ENCODE measurements around the gene KIRREL3.
"Not testable (repeated sequence)": the region's sequence is repeated elsewhere in the genome, so short reads cannot be mapped to it uniquely, and the experiment has no call there.

The KIRREL3 gene

DNA sequence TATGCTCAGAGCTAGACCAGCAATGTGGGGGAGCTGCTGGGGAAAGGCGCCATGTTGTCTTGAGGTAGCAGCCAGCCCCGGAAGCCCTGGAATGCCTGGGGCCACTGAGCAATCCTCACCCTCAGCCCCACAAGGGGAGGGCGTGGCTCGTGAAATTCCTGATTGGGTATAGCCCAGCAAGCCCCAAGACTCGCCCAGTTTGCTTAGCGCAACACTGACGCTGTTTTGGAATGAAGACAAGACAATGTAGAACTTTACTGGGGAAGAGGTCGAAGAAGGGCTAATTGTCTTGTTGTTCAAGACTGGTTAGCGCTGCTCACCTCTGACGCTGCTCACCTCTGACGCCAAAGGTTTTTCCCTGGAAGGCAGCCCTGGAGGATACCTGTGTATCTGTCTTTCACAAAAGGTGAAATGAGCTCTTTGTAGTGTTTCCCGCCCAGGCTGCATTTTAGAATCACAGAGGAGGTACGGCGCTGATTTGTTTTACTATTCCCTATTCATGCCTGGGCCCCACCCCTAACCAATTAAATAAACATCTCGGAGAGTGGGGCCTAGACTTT is 597.5 kb downstream of the KIRREL3 start:
- Histone ChIP-seq H3K27ac (ENCODE audit: low read depth, low read length) (no peak overlapping the region), H3K36me3 (ENCODE audit: insufficient read depth, low read length) (no peaks in the 10 kb centered on the region), H3K4me1 (ENCODE audit: control insufficient read depth, insufficient read depth, low read length, unreplicated experiment) (peaks cover 12% of the 10 kb centered on the region), H3K27me3 (ENCODE audit: insufficient read depth, low read length) (no peaks in the 10 kb centered on the region), H3K79me2 (ENCODE audit: control insufficient read depth, insufficient read depth, low read length, unreplicated experiment) (peaks cover 2% of the 10 kb centered on the region), H2AFZ (ENCODE audit: low read length, unreplicated experiment) (no peak overlapping the region), H3K4me3 (ENCODE audit: low read depth, low read length) (no peak overlapping the region)

DNA sequence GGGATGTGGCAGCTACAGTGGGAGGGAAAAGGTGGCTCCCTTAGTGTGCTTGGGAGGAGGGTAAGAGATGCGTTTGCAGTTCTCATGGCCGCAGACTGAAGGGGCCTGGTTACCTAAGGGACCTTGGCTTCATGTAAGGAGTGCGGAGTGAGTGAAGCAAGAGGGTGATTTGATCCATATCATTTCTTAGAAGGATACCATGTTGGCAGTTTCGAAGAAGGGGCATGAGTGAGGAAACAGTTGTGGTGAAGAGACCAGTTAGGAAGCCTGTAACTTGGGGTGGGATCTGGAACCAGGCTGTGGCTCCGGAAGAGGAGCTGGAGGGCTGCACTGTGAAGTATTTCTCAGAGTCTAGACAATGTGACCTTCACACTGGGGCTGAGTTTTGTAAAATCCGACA is 600.1 kb downstream of the KIRREL3 start:
- Histone ChIP-seq H3K4me3 (ENCODE audit: low read depth, low read length) (no peak overlapping the region), H3K27ac (ENCODE audit: low read depth, low read length) (no peak overlapping the region), H3K4me1 (ENCODE audit: control insufficient read depth, insufficient read depth, low read length, unreplicated experiment) (peaks cover 12% of the 10 kb centered on the region), H3K36me3 (ENCODE audit: insufficient read depth, low read length) (no peaks in the 10 kb centered on the region), H3K79me2 (ENCODE audit: control insufficient read depth, insufficient read depth, low read length, unreplicated experiment) (peaks cover 2% of the 10 kb centered on the region), H3K27me3 (ENCODE audit: insufficient read depth, low read length) (no peaks in the 10 kb centered on the region), H2AFZ (ENCODE audit: low read length, unreplicated experiment) (no peak overlapping the region)

DNA sequence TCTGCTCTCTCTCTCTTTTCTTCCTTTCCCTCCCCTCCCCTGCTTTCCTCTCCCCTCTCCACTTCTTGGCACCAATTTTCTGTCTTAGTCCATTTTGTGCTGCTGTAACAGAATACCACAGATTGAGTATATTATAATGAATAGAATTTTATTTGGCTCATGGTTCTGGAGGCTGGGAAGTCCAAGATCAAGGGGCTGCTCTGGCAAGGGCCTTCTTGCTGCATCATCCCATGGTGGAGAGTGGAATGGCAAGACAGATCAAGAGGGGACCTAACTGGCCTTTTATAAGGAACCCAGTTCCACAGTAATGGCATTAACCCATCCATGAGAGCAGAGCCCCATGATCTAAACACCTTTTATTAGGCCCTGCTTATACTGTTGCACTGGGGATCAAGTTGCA is 600.6 kb downstream of the KIRREL3 start:
- Histone ChIP-seq H3K27ac (ENCODE audit: low read depth, low read length) (no peak overlapping the region), H3K36me3 (ENCODE audit: insufficient read depth, low read length) (no peaks in the 10 kb centered on the region), H3K4me1 (ENCODE audit: control insufficient read depth, insufficient read depth, low read length, unreplicated experiment) (peaks cover 12% of the 10 kb centered on the region), H3K4me3 (ENCODE audit: low read depth, low read length) (no peak overlapping the region), H2AFZ (ENCODE audit: low read length, unreplicated experiment) (no peak overlapping the region), H3K79me2 (ENCODE audit: control insufficient read depth, insufficient read depth, low read length, unreplicated experiment) (peaks cover 2% of the 10 kb centered on the region), H3K27me3 (ENCODE audit: insufficient read depth, low read length) (no peaks in the 10 kb centered on the region)

DNA sequence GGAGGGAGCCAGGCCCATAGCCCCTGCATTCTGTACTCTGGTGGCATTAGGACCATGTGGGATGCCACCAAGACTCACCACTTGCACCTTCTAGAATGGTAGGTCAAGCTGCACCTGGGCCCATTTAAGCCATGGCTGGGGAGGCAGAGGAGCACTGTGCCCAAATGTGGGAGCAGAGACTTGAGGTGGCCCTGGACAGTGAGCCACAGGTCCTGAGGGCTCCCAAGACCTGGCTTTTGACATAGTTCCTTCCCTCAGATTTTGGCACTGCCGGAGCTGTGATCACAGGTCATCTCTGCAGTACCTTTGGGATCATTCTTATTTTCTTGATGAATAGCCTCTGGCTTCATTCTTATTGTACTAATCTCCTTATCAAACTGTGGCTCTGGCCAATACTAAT is 601.8 kb downstream of the KIRREL3 start:
- peaks cover 2% of the 10 kb centered on the region for H3K79me2 ChIP-seq (ENCODE audit: control insufficient read depth, insufficient read depth, low read length, unreplicated experiment)

DNA sequence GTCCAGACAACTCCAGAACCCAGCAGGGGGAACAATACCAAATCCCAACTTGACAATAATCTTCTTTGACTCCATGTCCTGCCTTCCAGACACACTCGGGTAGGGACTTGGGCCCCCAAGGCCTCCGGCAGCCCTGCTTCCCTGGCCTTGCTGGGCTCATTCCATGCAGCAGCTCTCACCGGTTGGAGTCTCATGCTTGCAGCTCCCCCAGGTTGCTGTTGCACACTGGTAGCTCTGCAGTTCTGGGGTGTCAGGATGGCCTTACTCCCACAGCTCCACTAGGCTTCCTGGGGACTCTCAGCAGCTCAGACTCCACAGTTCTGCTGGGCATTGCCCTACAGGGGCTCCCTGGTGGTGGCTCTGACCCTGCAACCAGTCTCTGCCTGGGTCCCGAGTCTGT is 602.3 kb downstream of the KIRREL3 start:
- Histone ChIP-seq H3K27ac (ENCODE audit: low read depth, low read length) (no peak overlapping the region), H3K79me2 (ENCODE audit: control insufficient read depth, insufficient read depth, low read length, unreplicated experiment) (peaks cover 3% of the 10 kb centered on the region), H3K27me3 (ENCODE audit: insufficient read depth, low read length) (no peaks in the 10 kb centered on the region), H3K36me3 (ENCODE audit: insufficient read depth, low read length) (no peaks in the 10 kb centered on the region), H2AFZ (ENCODE audit: low read length, unreplicated experiment) (no peak overlapping the region), H3K4me1 (ENCODE audit: control insufficient read depth, insufficient read depth, low read length, unreplicated experiment) (peaks cover 6% of the 10 kb centered on the region), H3K4me3 (ENCODE audit: low read depth, low read length) (no peak overlapping the region)

More for the DNA sequence above, 601.8 kb downstream of the KIRREL3 start:
- no peak overlapping the region for H2AFZ ChIP-seq (ENCODE audit: low read length, unreplicated experiment)
- H3K4me3 ChIP-seq (ENCODE audit: low read depth, low read length): no peak overlapping the region
- H3K27me3 ChIP-seq (ENCODE audit: insufficient read depth, low read length): no peaks in the 10 kb centered on the region
- no peaks in the 10 kb centered on the region for H3K36me3 ChIP-seq (ENCODE audit: insufficient read depth, low read length)
- H3K27ac ChIP-seq (ENCODE audit: low read depth, low read length): no peak overlapping the region
- peaks cover 10% of the 10 kb centered on the region for H3K4me1 ChIP-seq (ENCODE audit: control insufficient read depth, insufficient read depth, low read length, unreplicated experiment)

DNA sequence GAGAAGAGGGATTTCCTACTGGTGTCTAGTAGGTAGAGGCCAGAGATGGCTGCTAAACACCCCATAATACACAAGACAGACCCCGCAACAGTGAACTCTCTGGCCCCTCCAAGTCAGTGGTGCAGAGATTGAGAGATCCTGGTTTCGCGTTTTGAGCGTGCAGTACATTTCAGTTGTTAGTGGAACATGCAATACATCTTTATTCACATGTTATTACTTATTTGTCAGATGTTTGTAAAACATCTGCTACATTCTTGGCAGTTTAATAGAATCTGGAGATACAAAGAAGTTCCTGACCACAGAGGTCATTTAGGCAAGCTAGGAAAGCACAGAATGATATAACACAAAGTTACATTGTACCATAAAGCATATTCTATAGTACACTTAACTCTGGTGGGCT is 603.6 kb downstream of the KIRREL3 start:
- H3K27ac ChIP-seq (ENCODE audit: low read depth, low read length): no peak overlapping the region
- peaks cover 10% of the 10 kb centered on the region for H3K79me2 ChIP-seq (ENCODE audit: control insufficient read depth, insufficient read depth, low read length, unreplicated experiment)
- no peaks in the 10 kb centered on the region for H3K27me3 ChIP-seq (ENCODE audit: insufficient read depth, low read length)
- no peak overlapping the region for H3K4me3 ChIP-seq (ENCODE audit: low read depth, low read length)
- H3K4me1 ChIP-seq (ENCODE audit: control insufficient read depth, insufficient read depth, low read length, unreplicated experiment): peaks cover 3% of the 10 kb centered on the region
- no peaks in the 10 kb centered on the region for H3K36me3 ChIP-seq (ENCODE audit: insufficient read depth, low read length)
- H2AFZ ChIP-seq (ENCODE audit: low read length, unreplicated experiment): no peak overlapping the region

DNA sequence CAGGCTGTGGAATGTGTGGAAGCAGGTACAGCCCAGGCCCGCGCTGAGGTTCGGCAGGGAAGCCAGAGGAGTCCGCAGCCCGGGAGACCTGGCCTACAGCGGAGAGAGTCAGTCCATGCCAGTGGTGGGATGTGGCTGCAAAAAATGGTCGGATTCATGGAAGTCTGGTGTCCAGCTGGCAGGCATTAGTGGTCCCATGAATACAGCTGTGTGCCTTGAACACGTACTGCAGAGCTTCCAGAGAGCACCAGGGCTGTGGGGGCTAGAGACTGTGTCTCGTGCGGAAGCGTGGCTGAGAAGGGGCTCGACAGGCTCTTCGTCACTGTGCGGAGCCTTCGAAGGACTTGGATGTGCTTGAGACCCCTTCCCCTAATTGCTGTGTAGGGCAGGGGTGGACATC is 604.3 kb downstream of the KIRREL3 start:
- H3K4me3 ChIP-seq (ENCODE audit: low read depth, low read length); H2AFZ ChIP-seq (ENCODE audit: low read length, unreplicated experiment); H3K4me1 ChIP-seq (ENCODE audit: control insufficient read depth, insufficient read depth, low read length, unreplicated experiment); H3K36me3 ChIP-seq (ENCODE audit: insufficient read depth, low read length); H3K27me3 ChIP-seq (ENCODE audit: insufficient read depth, low read length); H3K27ac ChIP-seq (ENCODE audit: low read depth, low read length): not testable (repeated sequence)
- peaks cover 14% of the 10 kb centered on the region for H3K79me2 ChIP-seq (ENCODE audit: control insufficient read depth, insufficient read depth, low read length, unreplicated experiment)

DNA sequence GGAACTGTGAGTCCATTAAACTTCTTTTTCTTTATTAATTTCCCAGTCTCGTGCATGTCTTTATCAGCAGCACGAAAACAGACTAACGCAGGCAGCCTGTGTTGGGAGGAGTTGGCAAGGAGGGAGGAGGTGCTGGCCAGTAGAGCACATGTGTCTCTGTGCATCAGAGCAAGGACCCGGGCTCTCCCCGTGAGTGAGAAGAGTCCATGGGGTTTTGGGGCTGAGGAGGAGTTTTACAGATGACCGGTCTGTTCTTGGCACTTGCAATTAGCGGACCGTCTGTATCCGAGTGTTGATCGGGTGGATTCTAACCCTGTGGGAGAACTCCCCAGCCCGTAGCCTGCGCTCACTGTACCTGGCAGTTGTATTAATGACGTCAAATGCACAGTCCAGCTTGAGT is 604.8 kb downstream of the KIRREL3 start:
- H3K27ac ChIP-seq (ENCODE audit: low read depth, low read length): not testable (repeated sequence)
- H3K79me2 ChIP-seq (ENCODE audit: control insufficient read depth, insufficient read depth, low read length, unreplicated experiment): peaks cover 19% of the 10 kb centered on the region

DNA sequence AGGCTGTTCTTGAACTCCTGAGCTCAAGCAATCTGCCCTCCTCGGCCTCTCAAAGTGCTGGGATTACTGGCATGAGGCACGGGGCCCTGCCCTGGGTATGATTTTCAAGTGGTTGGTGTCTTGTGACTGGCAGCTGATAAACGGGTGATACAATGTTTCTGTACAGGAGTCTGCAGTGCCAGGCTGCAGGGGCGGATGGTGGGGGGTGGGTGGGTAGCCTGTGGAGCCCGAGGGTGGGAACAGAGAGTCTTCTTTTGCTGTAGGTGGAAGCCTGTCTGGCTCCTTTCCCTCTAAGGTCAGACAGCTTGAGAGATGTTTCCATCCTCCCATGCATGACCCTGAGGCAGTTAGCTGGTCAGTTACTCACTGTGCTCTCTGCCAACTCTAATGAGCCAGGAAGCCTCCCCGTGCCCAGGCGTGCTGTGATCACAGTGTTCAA is 605.9 kb downstream of the KIRREL3 start:
- not testable (repeated sequence) for H3K4me3 ChIP-seq (ENCODE audit: low read depth, low read length); H3K4me1 ChIP-seq (ENCODE audit: control insufficient read depth, insufficient read depth, low read length, unreplicated experiment); H2AFZ ChIP-seq (ENCODE audit: low read length, unreplicated experiment); H3K27me3 ChIP-seq (ENCODE audit: insufficient read depth, low read length); H3K27ac ChIP-seq (ENCODE audit: low read depth, low read length); H3K36me3 ChIP-seq (ENCODE audit: insufficient read depth, low read length)
- H3K79me2 ChIP-seq (ENCODE audit: control insufficient read depth, insufficient read depth, low read length, unreplicated experiment): peaks cover 21% of the 10 kb centered on the region

More for the DNA sequence above, 604.8 kb downstream of the KIRREL3 start:
- not testable (repeated sequence) for H3K4me3 ChIP-seq (ENCODE audit: low read depth, low read length); H3K4me1 ChIP-seq (ENCODE audit: control insufficient read depth, insufficient read depth, low read length, unreplicated experiment); H3K36me3 ChIP-seq (ENCODE audit: insufficient read depth, low read length); H3K27me3 ChIP-seq (ENCODE audit: insufficient read depth, low read length); H2AFZ ChIP-seq (ENCODE audit: low read length, unreplicated experiment)

DNA sequence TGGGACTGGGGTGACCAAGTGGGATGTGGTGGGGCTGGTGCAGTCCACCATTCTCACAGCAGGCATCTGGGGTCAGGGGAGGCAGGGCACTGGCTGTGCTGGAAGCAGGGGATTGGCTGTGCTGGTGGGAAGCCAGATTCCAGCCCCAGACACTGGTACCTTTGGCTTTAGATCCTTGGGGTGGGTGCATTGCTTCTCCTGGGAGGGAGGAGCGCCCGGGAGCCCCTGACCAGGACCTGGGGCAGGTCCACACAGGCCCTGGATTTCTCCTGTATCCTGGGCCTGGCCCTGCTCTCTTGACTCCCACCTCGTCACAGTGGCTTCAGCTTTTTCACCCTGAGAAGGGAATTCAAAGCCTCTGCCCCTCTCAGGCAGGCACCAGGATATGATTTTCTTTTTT is 606.5 kb downstream of the KIRREL3 start:
- H3K4me1 ChIP-seq (ENCODE audit: control insufficient read depth, insufficient read depth, low read length, unreplicated experiment): peaks cover 3% of the 10 kb centered on the region

DNA sequence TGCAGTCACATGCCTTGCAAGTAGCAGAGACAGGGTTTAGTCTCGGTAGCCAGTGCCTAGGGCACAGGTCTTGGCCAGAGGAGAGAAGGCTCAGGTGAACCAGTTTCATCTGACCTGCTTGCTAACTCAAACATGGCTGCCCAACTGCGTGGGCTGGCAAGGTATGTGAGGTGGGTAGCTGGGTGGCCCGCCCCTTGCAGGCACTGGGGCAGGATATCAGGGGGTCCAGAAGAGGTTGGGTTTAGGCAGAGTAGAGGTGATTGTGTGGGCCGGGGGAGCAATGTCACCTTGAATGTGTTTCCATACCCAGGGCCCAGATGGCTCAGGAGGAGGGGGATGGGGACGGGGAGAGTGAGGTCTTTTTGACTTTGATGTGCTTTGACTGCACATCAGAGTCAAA is 607.4 kb downstream of the KIRREL3 start:
- Histone ChIP-seq H3K4me3 (ENCODE audit: low read depth, low read length) (no peak overlapping the region), H3K79me2 (ENCODE audit: control insufficient read depth, insufficient read depth, low read length, unreplicated experiment) (peaks cover 22% of the 10 kb centered on the region), H3K4me1 (ENCODE audit: control insufficient read depth, insufficient read depth, low read length, unreplicated experiment) (peaks cover 3% of the 10 kb centered on the region), H3K27ac (ENCODE audit: low read depth, low read length) (no peak overlapping the region), H3K36me3 (ENCODE audit: insufficient read depth, low read length) (no peaks in the 10 kb centered on the region), H2AFZ (ENCODE audit: low read length, unreplicated experiment) (no peak overlapping the region), H3K27me3 (ENCODE audit: insufficient read depth, low read length) (no peaks in the 10 kb centered on the region)

More for the DNA sequence above, 606.5 kb downstream of the KIRREL3 start:
- no peak overlapping the region for H2AFZ ChIP-seq (ENCODE audit: low read length, unreplicated experiment)
- peaks cover 20% of the 10 kb centered on the region for H3K79me2 ChIP-seq (ENCODE audit: control insufficient read depth, insufficient read depth, low read length, unreplicated experiment)
- H3K36me3 ChIP-seq (ENCODE audit: insufficient read depth, low read length): no peaks in the 10 kb centered on the region
- H3K27ac ChIP-seq (ENCODE audit: low read depth, low read length): no peak overlapping the region
- H3K4me3 ChIP-seq (ENCODE audit: low read depth, low read length): no peak overlapping the region
- no peaks in the 10 kb centered on the region for H3K27me3 ChIP-seq (ENCODE audit: insufficient read depth, low read length)

Data from ACC112 (cell line).